EL (cell line): ENCODE measurements around the gene PRKAR2B.

Experiments used
- DNase-seq: peaks from one replicate; pipeline ENCODE4 v3.0.0-alpha.2; 2016

The PRKAR2B gene

GRCh38 chr7:107044347-107045194 is at the start of gene PRKAR2B:
Gene PRKAR2B, plus strand, starts transcription at chr7:107044705. Its CDS starts 203 bp downstream, at chr7:107044908.
- DNase-seq, result peak; percentile 79

GRCh38 chr7:106994833-106995232 is 49.7 kb upstream of the PRKAR2B start:
- no peak for DNase-seq

- DNase-seq, result no peak
These were observed 46.8 kb upstream of the PRKAR2B start for GRCh38 chr7:106997487-106998271.

- no peak for DNase-seq
These were observed 45.5 kb upstream of the PRKAR2B start for GRCh38 chr7:106999023-106999422.

- DNase-seq, result no peak
These were observed 43.0 kb upstream of the PRKAR2B start for GRCh38 chr7:107001490-107001889.

GRCh38 chr7:107002126-107002525 is 42.4 kb upstream of the PRKAR2B start:
- DNase-seq, result no peak

- no peak for DNase-seq
These were observed 41.9 kb upstream of the PRKAR2B start for GRCh38 chr7:107002529-107002998.

GRCh38 chr7:107007007-107007891 is 37.3 kb upstream of the PRKAR2B start:
- DNase-seq, result no peak

GRCh38 chr7:107007892-107008287 is 36.6 kb upstream of the PRKAR2B start:
- DNase-seq, result no peak

- DNase-seq, result no peak
These were observed 34.7 kb upstream of the PRKAR2B start for GRCh38 chr7:107009846-107010203.

GRCh38 chr7:107012691-107013090 is 31.8 kb upstream of the PRKAR2B start:
- DNase-seq, result no peak

- DNase-seq, result no peak
These were observed 30.0 kb upstream of the PRKAR2B start for GRCh38 chr7:107014387-107015023.

GRCh38 chr7:107016312-107016711 is 28.2 kb upstream of the PRKAR2B start:
- DNase-seq, result no peak

GRCh38 chr7:107017965-107018719 is 26.4 kb upstream of the PRKAR2B start:
- no peak for DNase-seq

GRCh38 chr7:107020400-107020799 is 24.1 kb upstream of the PRKAR2B start:
- no peak for DNase-seq

- DNase-seq, result no peak
These were observed 22.9 kb upstream of the PRKAR2B start for GRCh38 chr7:107021600-107021999.

GRCh38 chr7:107023522-107024151 is 20.9 kb upstream of the PRKAR2B start:
- no peak for DNase-seq

- no peak for DNase-seq
These were observed 19.6 kb upstream of the PRKAR2B start for GRCh38 chr7:107024906-107025305.

GRCh38 chr7:107025449-107026103 is 18.9 kb upstream of the PRKAR2B start:
- DNase-seq, result peak; percentile 1

GRCh38 chr7:107026166-107026565 is 18.3 kb upstream of the PRKAR2B start:
- no peak for DNase-seq

- DNase-seq, result no peak
These were observed 17.3 kb upstream of the PRKAR2B start for GRCh38 chr7:107027208-107027607.
